HG03064 (cell line): ENCODE results near the gene NDUFS3.
"Not testable (repeated sequence)": the region's sequence is repeated elsewhere in the genome, so short reads cannot be mapped to it uniquely, and the experiment has no call there.

Experiments
- ATAC-seq: cut with Tn5 transposase; IDR thresholded peaks from one replicate; pipeline ENCODE4 v1.9.1; 2021; ENCODE audit warnings: low read depth; ENCODE audit not compliant: unreplicated experiment

NDUFS3 gene

GRCh38 chr11:47558695-47559094 is 20.2 kb upstream of the NDUFS3 start:
- no peak for ATAC-seq

- ATAC-seq, result no peak
These were observed 18.4 kb upstream of the NDUFS3 start for GRCh38 chr11:47560426-47560825.

- ATAC-seq, result not testable (repeated sequence)
These were observed 16.5 kb upstream of the NDUFS3 start for GRCh38 chr11:47562393-47562792.

GRCh38 chr11:47564366-47564765 is 14.5 kb upstream of the NDUFS3 start:
- not testable (repeated sequence) for ATAC-seq

- no peak for ATAC-seq
These were observed 13.9 kb upstream of the NDUFS3 start for GRCh38 chr11:47564933-47565339.

GRCh38 chr11:47565340-47566148 is 13.3 kb upstream of the NDUFS3 start, which contains the start of gene PTPMT1:
Gene PTPMT1 (plus strand): TSS chr11:47565599. CDS start chr11:47565623, 24 bp downstream.
- ATAC-seq, result peak; percentile 91

GRCh38 chr11:47566149-47566698 is 12.7 kb upstream of the NDUFS3 start:
- no peak for ATAC-seq

- ATAC-seq, result no peak
These were observed 9.2 kb upstream of the NDUFS3 start for GRCh38 chr11:47569646-47570045.

GRCh38 chr11:47570651-47571356 is 8.1 kb upstream of the NDUFS3 start:
- no peak for ATAC-seq

GRCh38 chr11:47571357-47571729 is 7.5 kb upstream of the NDUFS3 start:
- no peak for ATAC-seq

- ATAC-seq, result no peak
These were observed 7.0 kb upstream of the NDUFS3 start for GRCh38 chr11:47571895-47572294.

GRCh38 chr11:47572715-47573255 is 6.1 kb upstream of the NDUFS3 start:
- no peak for ATAC-seq

GRCh38 chr11:47573321-47573720 is 5.6 kb upstream of the NDUFS3 start:
- ATAC-seq, result no peak

GRCh38 chr11:47577460-47578041 is 1.3 kb upstream of the NDUFS3 start:
- ATAC-seq, result no peak

- ATAC-seq, result no peak
These were observed 5.0 kb downstream of the NDUFS3 start for GRCh38 chr11:47583844-47584243.

- no peak for ATAC-seq
These were observed 7.4 kb downstream of the NDUFS3 start, which contains the start of gene FAM180B for GRCh38 chr11:47586098-47586855. Gene FAM180B (plus strand): TSS chr11:47586678. CDS start chr11:47586769, 91 bp downstream.

GRCh38 chr11:47587039-47587716 is 8.3 kb downstream of the NDUFS3 start:
- ATAC-seq, result no peak

- no peak for ATAC-seq
These were observed 9.0 kb downstream of the NDUFS3 start for GRCh38 chr11:47587723-47588326.

GRCh38 chr11:47589118-47589517 is 10.2 kb downstream of the NDUFS3 start:
- ATAC-seq, result no peak
